HG03039 (cell line): ENCODE measurements around the gene MMP15.
"Not testable (repeated sequence)": the region's sequence is repeated elsewhere in the genome, so short reads cannot be mapped to it uniquely, and the experiment has no call there.

Experiments used
- ATAC-seq: cut with Tn5 transposase; IDR thresholded peaks from one replicate; pipeline ENCODE4 v1.9.1; 2021; ENCODE audit warnings: mild to moderate bottlenecking, moderate library complexity; ENCODE audit not compliant: unreplicated experiment

The MMP15 gene

GRCh38 chr16:58084635-58085034, 59.1 kb downstream of the MMP15 start:
- ATAC-seq = no peak

GRCh38 chr16:58085171-58085570, 59.6 kb downstream of the MMP15 start:
- no peak for ATAC-seq

- no peak for ATAC-seq
Observed at GRCh38 chr16:58085584-58086251, 60.2 kb downstream of the MMP15 start.

GRCh38 chr16:58086381-58087208, 61.0 kb downstream of the MMP15 start:
- no peak for ATAC-seq

- ATAC-seq = no peak
Observed at GRCh38 chr16:58087209-58087913, 61.8 kb downstream of the MMP15 start.

GRCh38 chr16:58088091-58088490, 62.5 kb downstream of the MMP15 start:
- ATAC-seq = no peak

DNA sequence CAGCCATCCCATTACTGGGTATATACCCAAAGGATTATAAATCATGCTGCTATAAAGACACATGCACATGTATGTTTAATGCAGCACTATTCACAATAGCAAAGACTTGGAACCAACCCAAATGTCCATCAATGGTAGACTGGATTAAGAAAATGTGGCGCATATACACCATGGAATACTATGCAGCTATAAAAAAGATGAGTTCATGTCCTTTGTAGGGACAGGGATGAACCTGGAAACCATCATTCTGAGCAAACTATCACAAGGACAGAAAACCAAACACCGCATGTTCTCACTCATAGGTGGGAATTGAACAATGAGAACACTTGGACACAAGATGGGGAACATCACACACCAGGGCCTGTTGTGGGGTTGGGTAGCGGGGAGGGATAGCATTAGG, 64.8 kb downstream of the MMP15 start:
- ATAC-seq = not testable (repeated sequence)

DNA sequence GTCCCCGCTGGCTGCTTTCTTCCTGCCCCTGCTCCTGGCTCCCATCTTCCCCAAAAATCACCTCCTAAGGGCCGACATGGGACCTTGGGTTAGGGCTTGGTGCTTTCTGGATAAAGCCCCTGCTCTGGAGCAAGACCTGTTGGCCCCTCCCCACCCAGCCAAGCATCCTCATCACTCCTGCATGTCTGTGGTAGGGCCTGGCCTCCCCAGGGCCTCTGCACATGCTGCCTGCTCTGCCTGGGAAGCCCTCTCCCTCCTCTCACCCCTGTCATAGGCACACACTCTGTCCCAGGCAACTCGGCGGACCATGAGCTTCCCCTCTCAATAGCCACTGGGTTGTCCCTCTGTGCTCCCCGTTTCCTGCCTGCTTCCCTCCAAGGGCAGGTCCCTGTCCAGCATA, 68.5 kb downstream of the MMP15 start:
- ATAC-seq = no peak

DNA sequence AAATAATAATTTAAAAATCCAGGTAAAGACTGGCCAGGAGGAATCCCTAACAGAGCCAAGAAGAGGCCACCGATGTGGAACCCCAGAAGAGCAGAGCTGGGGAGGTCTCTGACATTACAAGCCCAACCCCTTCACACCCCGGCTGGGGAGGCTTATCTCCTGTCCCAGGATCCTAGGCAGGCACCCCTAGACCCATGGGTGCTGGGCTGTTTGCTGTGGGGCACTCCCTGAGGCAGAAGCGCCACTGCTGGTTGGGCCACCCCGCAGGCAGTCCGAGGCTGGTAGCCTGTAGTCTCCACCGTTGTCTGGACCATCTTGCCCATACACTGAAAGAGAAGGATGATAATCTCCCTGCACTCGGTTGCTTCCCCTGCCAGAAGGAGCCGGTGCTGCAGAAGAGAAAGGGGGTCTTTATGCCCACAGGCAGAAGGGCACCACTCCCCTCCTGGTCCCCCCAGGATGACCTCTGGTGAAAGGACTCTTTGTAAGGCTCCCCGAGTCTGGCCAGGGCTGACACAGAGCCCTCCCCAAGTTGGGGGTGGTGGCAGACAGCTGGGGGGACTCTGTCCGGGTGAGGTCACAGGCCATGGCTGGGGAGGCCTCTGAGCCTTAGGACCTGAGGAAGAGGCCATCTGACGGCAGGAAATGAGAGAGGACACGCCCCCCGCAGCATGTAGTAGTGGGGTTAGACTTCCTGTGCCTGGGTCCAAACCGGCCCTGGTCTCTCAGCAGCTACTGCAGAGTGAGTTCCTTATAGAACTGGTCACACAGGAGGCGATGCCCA, 69.4 kb downstream of the MMP15 start:
- ATAC-seq = no peak

DNA sequence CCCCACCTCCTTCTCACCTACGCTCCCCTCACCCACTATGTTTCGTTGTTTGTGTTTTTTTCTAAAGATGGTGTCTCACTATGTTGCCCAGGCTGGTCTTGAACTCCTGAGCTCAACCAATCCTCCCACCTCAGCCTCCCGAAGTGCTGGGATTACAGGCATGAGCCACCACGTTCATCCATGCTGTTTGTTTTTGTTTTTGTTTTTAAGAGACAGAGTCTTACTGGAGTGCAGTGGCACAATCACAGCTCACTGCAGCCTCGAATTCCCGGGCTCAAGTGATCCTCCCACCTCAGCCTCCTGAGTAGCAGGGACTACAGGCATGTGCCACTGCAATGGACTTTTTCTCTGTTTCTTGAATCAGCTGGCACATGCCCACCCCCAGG, 70.0 kb downstream of the MMP15 start:
- not testable (repeated sequence) for ATAC-seq

DNA sequence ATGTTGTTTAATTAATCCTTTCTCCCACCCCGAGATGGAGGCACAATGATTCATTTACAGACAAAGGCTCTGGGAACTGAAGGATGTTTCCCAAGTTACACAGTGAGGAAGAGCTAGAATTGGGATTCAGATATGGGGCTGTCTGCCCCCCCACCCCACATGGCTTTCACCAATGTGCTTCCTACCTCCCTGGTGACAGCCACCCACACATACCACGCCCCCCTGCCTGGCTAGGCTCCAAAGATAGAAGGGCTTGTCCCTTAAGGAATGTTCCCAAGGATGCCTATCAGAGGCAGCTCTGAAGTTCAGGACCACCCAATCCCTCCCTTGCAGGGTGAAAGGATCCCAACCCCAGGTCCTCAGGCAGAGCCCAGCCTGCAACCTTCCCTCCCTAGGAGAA, 70.7 kb downstream of the MMP15 start:
- no peak for ATAC-seq
